ENCODE measurements around the gene CHTF18. TPM values are rescaled to one million over a fixed set of nuclear protein-coding genes. Genes with fewer than 3 reads are reported as not detected.
"Not testable (repeated sequence)": the region's sequence is repeated elsewhere in the genome, so short reads cannot be mapped to it uniquely, and the experiment has no call there.

CHTF18 gene
- total and polyA plus RNA-seq, 9 donors = 0.32 to 25.5 (median 18.7) TPM

DNA sequence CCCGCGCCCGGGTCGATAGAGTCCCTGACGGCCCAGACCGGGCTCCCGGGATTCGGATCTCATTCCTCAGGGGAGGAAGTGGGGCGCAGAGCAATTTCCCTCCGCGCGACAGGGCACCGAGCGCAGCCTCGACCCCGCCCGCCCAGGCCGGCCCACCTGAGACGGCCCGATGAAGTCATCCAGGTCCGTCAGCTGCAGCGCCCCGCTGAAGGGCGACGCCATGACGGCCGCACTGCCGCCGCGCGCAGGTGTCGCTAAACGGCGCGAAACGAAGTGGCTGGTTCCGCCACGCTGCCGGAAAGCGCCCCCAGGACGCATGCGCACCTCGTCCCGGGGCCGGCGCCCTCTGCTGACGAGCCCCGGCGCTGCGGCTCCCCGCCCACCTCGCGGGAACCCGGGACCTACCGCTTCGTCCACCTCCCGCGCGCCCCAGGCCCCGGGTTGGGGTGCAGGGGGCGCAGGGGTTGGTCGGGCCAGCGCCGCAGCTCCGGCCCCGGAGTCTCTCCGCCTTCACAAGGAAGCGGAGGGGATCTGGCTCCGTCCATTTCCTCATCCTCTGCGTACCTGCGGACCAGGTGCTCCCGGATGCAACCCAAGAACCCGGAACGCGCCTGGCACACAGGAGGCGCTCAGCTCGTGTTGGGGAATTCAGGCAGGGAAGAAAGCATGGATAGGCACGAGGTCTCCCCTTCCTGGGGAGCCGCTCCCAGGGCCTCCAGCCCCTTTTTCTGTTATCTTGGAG is 47.5 kb upstream of the CHTF18 start, which contains the start of gene CIAO3:
TSS of gene CIAO3 (minus strand) at position 234 of the 742 bp plus-strand sequence. CDS start at position 222, 12 bp downstream.
- WGBS, 3 donors = 0 to 1% (median 1%) methylated on average over 60 to 79 of the region's 79 CpGs
- Histone ChIP-seq H3K4me1 (ENCODE audit: insufficient read depth) (peaks cover 9% of the 10 kb centered on the region), H3K27me3 (no peaks in the 10 kb centered on the region), H3K36me3 (no peaks in the 10 kb centered on the region), H3K27ac (no peak within 1 kb of the TSS), H3K4me3 (peak within 1 kb of the TSS; percentile 76), H3K9me3 (no peaks in the 10 kb centered on the region)
- DNase-seq = peak; percentile 84 to 93 (median 90)
- intact Hi-C loops (cut with DNase I) = no loop called here
- TF ChIP-seq, protein P1, sequence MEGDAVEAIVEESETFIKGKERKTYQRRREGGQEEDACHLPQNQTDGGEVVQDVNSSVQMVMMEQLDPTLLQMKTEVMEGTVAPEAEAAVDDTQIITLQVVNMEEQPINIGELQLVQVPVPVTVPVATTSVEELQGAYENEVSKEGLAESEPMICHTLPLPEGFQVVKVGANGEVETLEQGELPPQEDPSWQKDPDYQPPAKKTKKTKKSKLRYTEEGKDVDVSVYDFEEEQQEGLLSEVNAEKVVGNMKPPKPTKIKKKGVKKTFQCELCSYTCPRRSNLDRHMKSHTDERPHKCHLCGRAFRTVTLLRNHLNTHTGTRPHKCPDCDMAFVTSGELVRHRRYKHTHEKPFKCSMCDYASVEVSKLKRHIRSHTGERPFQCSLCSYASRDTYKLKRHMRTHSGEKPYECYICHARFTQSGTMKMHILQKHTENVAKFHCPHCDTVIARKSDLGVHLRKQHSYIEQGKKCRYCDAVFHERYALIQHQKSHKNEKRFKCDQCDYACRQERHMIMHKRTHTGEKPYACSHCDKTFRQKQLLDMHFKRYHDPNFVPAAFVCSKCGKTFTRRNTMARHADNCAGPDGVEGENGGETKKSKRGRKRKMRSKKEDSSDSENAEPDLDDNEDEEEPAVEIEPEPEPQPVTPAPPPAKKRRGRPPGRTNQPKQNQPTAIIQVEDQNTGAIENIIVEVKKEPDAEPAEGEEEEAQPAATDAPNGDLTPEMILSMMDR (IDR thresholded peaks at IDR 0.05) = peak; percentile 89 to 100 (median 97)
- TF ChIP-seq POLR2A (IDR thresholded peaks at IDR 0.05) = peak; percentile 51
- no peak for TF ChIP-seq EP300 (IDR thresholded peaks at IDR 0.05)

DNA sequence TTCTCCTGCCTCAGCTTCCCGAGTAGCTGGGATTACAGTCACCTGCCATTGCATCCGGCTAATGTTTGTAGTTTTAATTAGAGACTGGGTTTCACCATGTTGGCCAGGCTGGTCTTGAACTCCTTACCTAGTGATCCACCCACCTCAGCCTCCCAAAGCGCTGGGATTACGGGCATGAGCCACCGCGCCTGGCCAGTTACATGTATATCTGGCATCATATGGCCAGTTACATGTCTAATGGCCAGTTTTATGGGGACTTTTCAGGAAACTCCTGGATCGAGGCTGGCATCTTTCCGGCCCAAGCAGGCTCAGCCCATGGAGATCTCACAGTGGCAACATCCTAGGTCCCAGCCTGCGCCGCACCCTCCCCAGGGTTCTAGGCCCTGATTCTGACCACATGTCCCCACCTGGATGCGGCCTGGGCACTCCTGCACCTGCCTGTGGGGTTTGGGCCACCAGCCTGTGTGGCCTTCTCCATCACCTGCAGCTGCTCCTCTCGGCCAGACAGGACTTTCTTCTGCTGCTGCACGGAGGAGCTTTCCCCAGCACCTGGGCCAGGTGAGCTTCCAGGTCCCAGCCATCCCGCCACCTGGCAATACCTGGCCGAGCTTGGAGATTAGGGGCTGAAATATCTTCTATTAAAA is 46.3 kb upstream of the CHTF18 start:
- Histone ChIP-seq H3K27ac (no peak overlapping the region), H3K4me1 (ENCODE audit: insufficient read depth) (peaks cover 9% of the 10 kb centered on the region), H3K9me3 (no peaks in the 10 kb centered on the region), H3K36me3 (no peaks in the 10 kb centered on the region), H3K4me3 (no peak overlapping the region), H3K27me3 (no peaks in the 10 kb centered on the region)
- intact Hi-C loops (cut with DNase I) = no loop called here
- DNase-seq = peak in 1 of 5 donors; percentile 9
- TF ChIP-seq EP300 (IDR thresholded peaks at IDR 0.05) = no peak
- no peak for TF ChIP-seq POLR2A (IDR thresholded peaks at IDR 0.05)
- TF ChIP-seq, protein P1 (IDR thresholded peaks at IDR 0.05) = no peak
- 85 to 89% (median 85%) methylated on average over 15 of the region's 15 CpGs for WGBS, 3 donors

DNA sequence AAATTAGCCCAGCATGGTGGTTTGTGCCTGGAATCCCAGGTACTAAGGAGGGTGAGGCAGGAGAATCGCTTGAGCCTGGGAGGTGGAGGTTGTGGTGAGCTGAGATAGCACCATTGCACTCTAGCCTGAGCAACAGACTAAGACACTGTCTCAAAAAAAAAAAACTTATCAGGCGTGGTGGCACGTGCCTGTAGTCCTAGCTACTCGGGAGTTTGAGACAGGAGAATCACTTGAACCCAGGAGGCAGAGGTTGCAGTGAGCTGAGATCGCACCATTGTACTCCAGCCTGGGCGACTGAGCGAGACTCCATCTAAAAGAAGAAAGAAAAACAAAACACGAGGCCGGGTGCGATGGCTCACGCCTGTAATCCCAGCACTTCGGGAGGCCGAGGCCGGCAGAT is 45.5 kb upstream of the CHTF18 start:
- H3K4me1 ChIP-seq (ENCODE audit: insufficient read depth); H3K9me3 ChIP-seq; H3K36me3 ChIP-seq; DNase-seq; intact Hi-C loops (cut with DNase I); H3K27ac ChIP-seq; H3K27me3 ChIP-seq; H3K4me3 ChIP-seq: not testable (repeated sequence)
- WGBS, 3 donors = 66 to 78% (median 69%) methylated on average over 14 of the region's 14 CpGs

DNA sequence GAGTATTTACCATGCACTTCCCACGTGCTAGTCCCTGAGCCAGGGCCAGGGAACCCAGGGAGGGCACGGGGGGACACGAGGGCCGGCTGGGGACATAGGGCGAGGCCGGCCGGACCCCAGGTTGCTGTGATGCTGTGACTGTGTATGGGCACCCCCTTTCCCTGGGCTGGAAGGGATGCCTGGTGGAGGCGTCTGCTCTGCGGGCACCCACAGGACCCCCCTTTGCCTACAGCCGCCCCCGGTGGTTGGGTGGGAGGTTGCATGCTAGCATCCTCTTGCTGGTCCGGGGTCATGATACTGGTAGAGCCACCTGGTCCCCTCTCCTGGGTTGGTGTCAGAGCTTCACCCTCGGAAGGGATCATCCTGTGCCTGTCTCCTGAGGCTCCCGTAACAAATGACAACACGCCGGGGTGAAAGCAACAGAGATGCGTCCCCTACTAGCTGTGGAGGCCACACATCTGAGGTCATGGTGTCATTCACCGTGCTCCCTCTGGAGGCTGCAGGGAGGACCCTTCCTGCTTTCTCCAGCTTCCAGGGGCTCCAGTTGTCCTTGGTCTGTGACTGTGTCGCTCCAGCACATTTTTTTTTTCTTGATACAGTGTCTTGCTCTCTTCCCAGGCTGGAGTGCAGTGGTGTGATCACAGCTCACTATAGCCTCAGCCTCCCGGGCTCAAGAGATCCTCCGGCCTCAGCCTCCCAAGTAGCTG is 44.5 kb upstream of the CHTF18 start:
- H3K36me3 ChIP-seq = no peaks in the 10 kb centered on the region
- WGBS, 3 donors = 70 to 77% (median 74%) methylated on average over 21 of the region's 21 CpGs
- H3K4me3 ChIP-seq = no peak overlapping the region
- H3K9me3 ChIP-seq = no peaks in the 10 kb centered on the region
- no peaks in the 10 kb centered on the region for H3K27me3 ChIP-seq
- intact Hi-C loops (cut with DNase I) = no loop called here
- H3K4me1 ChIP-seq (ENCODE audit: insufficient read depth) = peaks cover 9% of the 10 kb centered on the region
- DNase-seq = no peak
- no peak overlapping the region for H3K27ac ChIP-seq
- no peak for TF ChIP-seq POLR2A (IDR thresholded peaks at IDR 0.05)

DNA sequence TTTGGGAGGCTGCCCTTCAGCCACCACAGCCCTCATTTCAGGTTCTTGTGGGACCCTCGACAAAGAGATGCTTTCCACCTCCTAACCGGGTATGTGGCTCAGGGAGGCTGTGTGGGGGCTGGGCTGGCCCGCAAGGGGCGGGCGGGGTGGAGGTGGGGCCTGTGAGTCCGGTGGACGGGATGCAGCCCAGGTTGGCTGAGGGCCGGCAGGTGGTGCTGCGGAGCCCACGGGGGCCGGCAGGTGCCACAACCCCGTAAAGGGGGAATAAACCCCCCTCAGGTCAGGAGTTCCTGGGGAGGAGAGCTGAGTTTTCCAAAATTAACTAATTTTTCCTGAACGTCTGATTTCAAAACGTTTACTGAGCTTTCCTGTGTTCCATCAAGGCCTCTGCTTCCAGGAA is 42.7 kb upstream of the CHTF18 start:
- intact Hi-C loops (cut with DNase I) = no loop called here
- 2 to 10% (median 5%) methylated on average over 14 of the region's 14 CpGs for WGBS, 3 donors
- no peak for DNase-seq
- Histone ChIP-seq H3K9me3 (no peaks in the 10 kb centered on the region), H3K4me3 (no peak overlapping the region), H3K36me3 (no peaks in the 10 kb centered on the region), H3K27ac (no peak overlapping the region), H3K4me1 (ENCODE audit: insufficient read depth) (peaks cover 2% of the 10 kb centered on the region), H3K27me3 (no peaks in the 10 kb centered on the region)
- TF ChIP-seq, protein P1 (IDR thresholded peaks at IDR 0.05) = no peak
- TF ChIP-seq EP300 (IDR thresholded peaks at IDR 0.05) = no peak
- no peak for TF ChIP-seq POLR2A (IDR thresholded peaks at IDR 0.05)
